SK-N-SH treated with all-trans-retinoic acid at 6 μM for 48 hours (cell line): Measurements from ENCODE around the gene CELF4.

Source experiments
- ATAC-seq: fragments of 200-7000 bp; cut with Tn5 transposase; 3 replicates; pipeline ENCODE4 v1.9.1; 2020; ENCODE audit warnings: mild to moderate bottlenecking, moderate library complexity
- ARNTL ChIP-seq: fragments of 450-650 bp; formaldehyde crosslinking; IDR thresholded peaks from 2 replicates; pipeline ENCODE4 v1.5.0; 2020; ENCODE audit warnings: low read depth, mild to moderate bottlenecking, moderate library complexity, borderline replicate concordance
- BACH2 ChIP-seq: fragments of 250-450 bp; sonication (Bioruptor Pico); IDR thresholded peaks from 2 replicates; pipeline ENCODE4 v1.9.0; 2021; ENCODE audit warnings: mild to moderate bottlenecking, borderline replicate concordance
- CSDC2 ChIP-seq: fragments of 250-450 bp; sonication (Bioruptor Pico); IDR thresholded peaks from 2 replicates; pipeline ENCODE4 v1.5.0; 2020; ENCODE audit warnings: mild to moderate bottlenecking, moderate library complexity
- ESRRG ChIP-seq: fragments of 250-450 bp; sonication (Bioruptor Pico); IDR thresholded peaks from 2 replicates; pipeline ENCODE4 v1.6.1; 2021; ENCODE audit warnings: mild to moderate bottlenecking
- GLIS3 ChIP-seq: fragments of 250-450 bp; sonication (Bioruptor Pico); IDR thresholded peaks from 2 replicates; pipeline ENCODE4 v1.5.0; 2020; ENCODE audit warnings: mild to moderate bottlenecking, moderate library complexity
- ISL1 ChIP-seq: fragments of 250-450 bp; sonication (Bioruptor Pico); IDR thresholded peaks from 2 replicates; pipeline ENCODE4 v2.1.2; 2022; ENCODE audit warnings: mild to moderate bottlenecking, moderate library complexity
- OSR1 ChIP-seq: fragments of 250-450 bp; sonication (Bioruptor Pico); IDR thresholded peaks from 2 replicates; pipeline ENCODE4 v1.8.0; 2022; ENCODE audit warnings: moderate library complexity, mild to moderate bottlenecking, inconsistent platforms
- PPARA ChIP-seq: fragments of 250-450 bp; sonication (Bioruptor Pico); IDR thresholded peaks from 2 replicates; pipeline ENCODE4 v1.5.0; 2020; ENCODE audit warnings: mild to moderate bottlenecking, borderline replicate concordance
- RARB ChIP-seq: fragments of 250-450 bp; sonication (Bioruptor Pico); IDR thresholded peaks from 2 replicates; pipeline ENCODE4 v1.8.0; 2021; ENCODE audit warnings: mild to moderate bottlenecking, moderate library complexity
- SNAI2 ChIP-seq: fragments of 250-450 bp; sonication (Bioruptor Pico); IDR thresholded peaks from 2 replicates; pipeline ENCODE4 v1.5.0; 2020; ENCODE audit warnings: mild to moderate bottlenecking, moderate library complexity
- TCF4 ChIP-seq: fragments of 250-450 bp; sonication (Bioruptor Pico); IDR thresholded peaks from 2 replicates; pipeline ENCODE4 v1.8.0; 2021; ENCODE audit warnings: mild to moderate bottlenecking, moderate library complexity, borderline replicate concordance
- ZC3H10 ChIP-seq: fragments of 250-450 bp; sonication (Bioruptor Pico); IDR thresholded peaks from 2 replicates; pipeline ENCODE4 v1.5.1; 2021; ENCODE audit warnings: mild to moderate bottlenecking, moderate library complexity
- ZFP3 ChIP-seq: fragments of 250-450 bp; sonication (Bioruptor Pico); IDR thresholded peaks from 2 replicates; pipeline ENCODE4 v1.5.0; 2020; ENCODE audit warnings: mild to moderate bottlenecking, moderate library complexity
- ZFP30 ChIP-seq: fragments of 450-650 bp; formaldehyde crosslinking; IDR thresholded peaks from 2 replicates; pipeline ENCODE4 v1.5.0; 2022; ENCODE audit warnings: mild to moderate bottlenecking, moderate library complexity
- ZNF565 ChIP-seq: fragments of 450-650 bp; formaldehyde crosslinking; conservative IDR thresholded peaks from 2 replicates; pipeline ENCODE4 v1.5.0; 2020; ENCODE audit warnings: low read depth, mild to moderate bottlenecking, moderate library complexity
- ZNF70 ChIP-seq: fragments of 450-650 bp; formaldehyde crosslinking; IDR thresholded peaks from 2 replicates; pipeline ENCODE4 v1.5.0; 2020; ENCODE audit warnings: mild to moderate bottlenecking, moderate library complexity
- ZNF8 ChIP-seq: fragments of 450-650 bp; formaldehyde crosslinking; IDR thresholded peaks from 2 replicates; pipeline ENCODE4 v1.5.0; 2020; ENCODE audit warnings: mild to moderate bottlenecking, moderate library complexity
- TF ChIP-seq, protein P1 (sequence below): fragments of 250-450 bp; sonication (Bioruptor Pico); IDR thresholded peaks from 2 replicates; pipeline ENCODE4 v1.5.1; 2020; ENCODE audit warnings: low read depth, mild to moderate bottlenecking, moderate library complexity
- TF ChIP-seq, protein P2 (sequence below): fragments of 250-450 bp; sonication (Bioruptor Pico); IDR thresholded peaks from 2 replicates; pipeline ENCODE4 v1.8.0; 2020; ENCODE audit warnings: mild to moderate bottlenecking, moderate library complexity, borderline replicate concordance
- TF ChIP-seq, protein P3 (sequence below): fragments of 250-450 bp; sonication (Bioruptor Pico); IDR thresholded peaks from 2 replicates; pipeline ENCODE4 v1.5.0; 2020; ENCODE audit warnings: mild to moderate bottlenecking, moderate library complexity
- TF ChIP-seq, protein P4 (sequence below): fragments of 250-450 bp; sonication (Bioruptor Pico); IDR thresholded peaks from 2 replicates; pipeline ENCODE4 v1.5.1; 2021; ENCODE audit warnings: mild to moderate bottlenecking, moderate library complexity

Gene CELF4

DNA sequence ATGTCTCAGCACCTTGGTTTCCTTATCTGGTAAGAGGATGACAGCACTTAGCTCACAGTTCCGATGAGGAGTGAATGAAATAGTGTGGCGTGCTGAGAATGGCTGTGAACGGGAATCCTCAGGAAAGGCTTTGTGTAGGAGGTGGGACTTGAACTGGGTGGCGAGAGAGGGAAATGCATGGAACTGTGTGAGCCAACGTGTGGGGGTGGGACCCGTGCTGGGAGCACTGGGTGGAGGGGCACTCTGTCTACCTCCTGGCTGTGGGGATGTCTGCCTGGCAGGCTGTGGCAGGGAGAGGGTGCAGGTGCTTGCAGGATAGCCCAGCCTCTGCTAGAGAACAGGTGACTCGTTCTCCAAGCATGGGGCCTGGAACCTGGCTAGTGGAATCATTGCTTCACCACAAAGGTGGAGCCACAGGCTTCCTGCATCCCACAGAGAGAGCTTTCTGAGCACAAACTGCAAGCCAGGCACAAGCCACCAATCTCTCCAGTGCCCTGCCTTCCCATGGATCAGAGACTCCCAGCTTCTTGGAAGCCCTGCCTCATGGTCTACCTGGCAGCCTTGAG lies 145.2 kb downstream of the CELF4 start:
- ATAC-seq = no peak
- TF ChIP-seq, protein P1, sequence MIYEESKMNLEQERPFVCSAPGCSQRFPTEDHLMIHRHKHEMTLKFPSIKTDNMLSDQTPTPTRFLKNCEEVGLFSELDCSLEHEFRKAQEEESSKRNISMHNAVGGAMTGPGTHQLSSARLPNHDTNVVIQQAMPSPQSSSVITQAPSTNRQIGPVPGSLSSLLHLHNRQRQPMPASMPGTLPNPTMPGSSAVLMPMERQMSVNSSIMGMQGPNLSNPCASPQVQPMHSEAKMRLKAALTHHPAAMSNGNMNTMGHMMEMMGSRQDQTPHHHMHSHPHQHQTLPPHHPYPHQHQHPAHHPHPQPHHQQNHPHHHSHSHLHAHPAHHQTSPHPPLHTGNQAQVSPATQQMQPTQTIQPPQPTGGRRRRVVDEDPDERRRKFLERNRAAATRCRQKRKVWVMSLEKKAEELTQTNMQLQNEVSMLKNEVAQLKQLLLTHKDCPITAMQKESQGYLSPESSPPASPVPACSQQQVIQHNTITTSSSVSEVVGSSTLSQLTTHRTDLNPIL (CRISPR knock-in tag) = no peak

DNA sequence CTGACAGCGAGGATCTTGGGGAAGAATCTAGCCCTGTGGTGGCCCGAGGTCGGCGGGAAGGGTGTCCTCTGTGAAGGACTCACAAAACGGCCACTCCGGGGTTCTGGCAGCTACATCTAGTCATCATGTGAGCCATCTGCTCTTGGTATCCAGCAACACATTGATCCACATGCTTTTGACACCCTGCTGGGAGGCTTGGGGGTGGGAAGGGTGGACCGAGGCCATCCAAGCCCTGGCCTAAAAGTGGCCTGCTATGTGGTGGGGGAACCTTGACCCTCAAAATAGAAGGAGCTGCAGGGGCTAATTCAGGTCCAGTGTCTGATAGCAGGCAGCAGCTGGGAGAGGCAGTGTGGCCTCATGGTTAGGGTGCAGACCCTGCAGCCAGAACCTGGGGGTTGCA lies 145.7 kb downstream of the CELF4 start:
- TF ChIP-seq ESRRG (CRISPR knock-in tag) = no peak
- no peak for TF ChIP-seq GLIS3 (CRISPR knock-in tag)
- TF ChIP-seq ZNF565 (CRISPR knock-in tag) = no peak
- no peak for TF ChIP-seq ZFP3 (CRISPR knock-in tag)
- TF ChIP-seq, protein P2, sequence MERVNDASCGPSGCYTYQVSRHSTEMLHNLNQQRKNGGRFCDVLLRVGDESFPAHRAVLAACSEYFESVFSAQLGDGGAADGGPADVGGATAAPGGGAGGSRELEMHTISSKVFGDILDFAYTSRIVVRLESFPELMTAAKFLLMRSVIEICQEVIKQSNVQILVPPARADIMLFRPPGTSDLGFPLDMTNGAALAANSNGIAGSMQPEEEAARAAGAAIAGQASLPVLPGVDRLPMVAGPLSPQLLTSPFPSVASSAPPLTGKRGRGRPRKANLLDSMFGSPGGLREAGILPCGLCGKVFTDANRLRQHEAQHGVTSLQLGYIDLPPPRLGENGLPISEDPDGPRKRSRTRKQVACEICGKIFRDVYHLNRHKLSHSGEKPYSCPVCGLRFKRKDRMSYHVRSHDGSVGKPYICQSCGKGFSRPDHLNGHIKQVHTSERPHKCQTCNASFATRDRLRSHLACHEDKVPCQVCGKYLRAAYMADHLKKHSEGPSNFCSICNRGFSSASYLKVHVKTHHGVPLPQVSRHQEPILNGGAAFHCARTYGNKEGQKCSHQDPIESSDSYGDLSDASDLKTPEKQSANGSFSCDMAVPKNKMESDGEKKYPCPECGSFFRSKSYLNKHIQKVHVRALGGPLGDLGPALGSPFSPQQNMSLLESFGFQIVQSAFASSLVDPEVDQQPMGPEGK = no peak
- no peak for TF ChIP-seq ZC3H10
- no peak for TF ChIP-seq TCF4
- no peak for TF ChIP-seq BACH2
- TF ChIP-seq OSR1 (CRISPR knock-in tag) = no peak
- no peak for TF ChIP-seq ZNF8 (CRISPR knock-in tag)
- TF ChIP-seq, protein P1 (CRISPR knock-in tag) = no peak
- TF ChIP-seq ZNF70 = no peak
- TF ChIP-seq ISL1 (CRISPR knock-in tag) = no peak
- no peak for ATAC-seq

DNA sequence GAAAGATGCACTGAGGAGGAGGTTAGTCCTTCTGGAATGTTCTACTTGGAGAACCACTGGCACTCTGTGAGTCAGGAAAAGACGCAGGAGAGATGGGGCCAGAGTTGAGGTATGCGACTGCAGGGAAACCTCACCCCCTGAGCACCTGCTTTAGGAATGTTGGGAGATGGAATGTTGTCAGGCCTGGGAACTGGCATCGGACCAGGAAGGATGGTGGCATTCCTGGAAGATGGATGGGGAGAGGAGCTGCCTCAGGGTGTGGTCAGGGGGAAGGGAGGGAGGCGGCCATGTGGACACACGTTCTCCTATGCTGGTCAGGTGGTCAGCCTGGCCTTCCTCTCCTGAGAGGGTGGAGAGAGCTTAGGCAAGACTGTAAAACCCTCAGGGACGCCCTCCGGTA lies 146.3 kb downstream of the CELF4 start:
- no peak for ATAC-seq

DNA sequence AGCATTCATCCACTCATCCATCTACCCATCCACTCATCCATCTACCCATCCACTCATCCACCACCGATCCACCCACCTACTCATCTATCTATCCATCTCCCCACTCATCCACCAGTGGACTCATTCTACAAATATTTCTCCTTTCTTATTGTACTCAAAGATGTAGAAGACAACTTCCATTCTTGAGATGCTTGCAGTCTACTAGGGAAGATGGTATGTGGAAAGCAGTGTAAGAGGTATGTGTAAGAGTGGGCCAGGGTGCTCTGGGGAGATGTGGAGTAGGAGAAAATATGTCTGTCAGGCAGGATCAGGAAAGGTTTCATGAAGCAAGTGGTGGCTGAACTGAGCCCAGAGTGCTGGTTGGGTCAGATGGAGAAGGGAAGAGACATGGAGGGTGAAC lies 150.8 kb downstream of the CELF4 start:
- no peak for ATAC-seq
- TF ChIP-seq ISL1 (CRISPR knock-in tag) = no peak
- no peak for TF ChIP-seq ESRRG (CRISPR knock-in tag)
- TF ChIP-seq, protein P3, sequence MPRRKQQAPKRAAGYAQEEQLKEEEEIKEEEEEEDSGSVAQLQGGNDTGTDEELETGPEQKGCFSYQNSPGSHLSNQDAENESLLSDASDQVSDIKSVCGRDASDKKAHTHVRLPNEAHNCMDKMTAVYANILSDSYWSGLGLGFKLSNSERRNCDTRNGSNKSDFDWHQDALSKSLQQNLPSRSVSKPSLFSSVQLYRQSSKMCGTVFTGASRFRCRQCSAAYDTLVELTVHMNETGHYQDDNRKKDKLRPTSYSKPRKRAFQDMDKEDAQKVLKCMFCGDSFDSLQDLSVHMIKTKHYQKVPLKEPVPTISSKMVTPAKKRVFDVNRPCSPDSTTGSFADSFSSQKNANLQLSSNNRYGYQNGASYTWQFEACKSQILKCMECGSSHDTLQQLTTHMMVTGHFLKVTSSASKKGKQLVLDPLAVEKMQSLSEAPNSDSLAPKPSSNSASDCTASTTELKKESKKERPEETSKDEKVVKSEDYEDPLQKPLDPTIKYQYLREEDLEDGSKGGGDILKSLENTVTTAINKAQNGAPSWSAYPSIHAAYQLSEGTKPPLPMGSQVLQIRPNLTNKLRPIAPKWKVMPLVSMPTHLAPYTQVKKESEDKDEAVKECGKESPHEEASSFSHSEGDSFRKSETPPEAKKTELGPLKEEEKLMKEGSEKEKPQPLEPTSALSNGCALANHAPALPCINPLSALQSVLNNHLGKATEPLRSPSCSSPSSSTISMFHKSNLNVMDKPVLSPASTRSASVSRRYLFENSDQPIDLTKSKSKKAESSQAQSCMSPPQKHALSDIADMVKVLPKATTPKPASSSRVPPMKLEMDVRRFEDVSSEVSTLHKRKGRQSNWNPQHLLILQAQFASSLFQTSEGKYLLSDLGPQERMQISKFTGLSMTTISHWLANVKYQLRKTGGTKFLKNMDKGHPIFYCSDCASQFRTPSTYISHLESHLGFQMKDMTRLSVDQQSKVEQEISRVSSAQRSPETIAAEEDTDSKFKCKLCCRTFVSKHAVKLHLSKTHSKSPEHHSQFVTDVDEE (CRISPR knock-in tag) = no peak
- TF ChIP-seq ZFP30 (CRISPR knock-in tag) = no peak
- no peak for TF ChIP-seq ZNF8 (CRISPR knock-in tag)
- no peak for TF ChIP-seq ZNF565 (CRISPR knock-in tag)
- TF ChIP-seq PPARA (CRISPR knock-in tag) = no peak
- TF ChIP-seq, protein P4, sequence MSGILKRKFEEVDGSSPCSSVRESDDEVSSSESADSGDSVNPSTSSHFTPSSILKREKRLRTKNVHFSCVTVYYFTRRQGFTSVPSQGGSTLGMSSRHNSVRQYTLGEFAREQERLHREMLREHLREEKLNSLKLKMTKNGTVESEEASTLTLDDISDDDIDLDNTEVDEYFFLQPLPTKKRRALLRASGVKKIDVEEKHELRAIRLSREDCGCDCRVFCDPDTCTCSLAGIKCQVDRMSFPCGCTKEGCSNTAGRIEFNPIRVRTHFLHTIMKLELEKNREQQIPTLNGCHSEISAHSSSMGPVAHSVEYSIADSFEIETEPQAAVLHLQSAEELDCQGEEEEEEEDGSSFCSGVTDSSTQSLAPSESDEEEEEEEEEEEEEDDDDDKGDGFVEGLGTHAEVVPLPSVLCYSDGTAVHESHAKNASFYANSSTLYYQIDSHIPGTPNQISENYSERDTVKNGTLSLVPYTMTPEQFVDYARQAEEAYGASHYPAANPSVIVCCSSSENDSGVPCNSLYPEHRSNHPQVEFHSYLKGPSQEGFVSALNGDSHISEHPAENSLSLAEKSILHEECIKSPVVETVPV (CRISPR knock-in tag) = no peak
- no peak for TF ChIP-seq OSR1 (CRISPR knock-in tag)
- TF ChIP-seq ZFP3 (CRISPR knock-in tag) = no peak

More for the DNA sequence above, 146.3 kb downstream of the CELF4 start:
- TF ChIP-seq, protein P1 (CRISPR knock-in tag) = no peak
- TF ChIP-seq RARB (CRISPR knock-in tag) (no peak), ISL1 (CRISPR knock-in tag) (no peak), ZFP30 (CRISPR knock-in tag) (no peak), CSDC2 (CRISPR knock-in tag) (no peak), ZNF8 (CRISPR knock-in tag) (no peak), ARNTL (CRISPR knock-in tag) (no peak), SNAI2 (CRISPR knock-in tag) (no peak), BACH2 (no peak), ZNF565 (CRISPR knock-in tag) (no peak), GLIS3 (CRISPR knock-in tag) (no peak), ZNF70 (no peak), ZC3H10 (no peak), PPARA (CRISPR knock-in tag) (no peak), TCF4 (no peak), ESRRG (CRISPR knock-in tag) (no peak)
- TF ChIP-seq, protein P3 (CRISPR knock-in tag) = no peak
